RPMI7951 (cell line): ENCODE data around the gene PTPRN2. TPM values are rescaled to one million over a fixed set of nuclear protein-coding genes. Genes with fewer than 3 reads are reported as not detected.
"Not testable (repeated sequence)": the region's sequence is repeated elsewhere in the genome, so short reads cannot be mapped to it uniquely, and the experiment has no call there.

ENCODE experiments used
- DNase-seq: peaks from one replicate; pipeline ENCODE4 v3.0.0-alpha.2; 2012; ENCODE audit warnings: low read depth
- total RNA-seq: library from RNA; depleted of rRNA; stranded (reverse); fragments of >200 nt; shearing (Covaris generic); gene quantifications from 2 replicates; pipeline ENCODE4 v1.2.3, GENCODE V29; 2014

Gene PTPRN2
- total RNA-seq, 1 experiment from 2014 or later: 9.0 TPM

DNA sequence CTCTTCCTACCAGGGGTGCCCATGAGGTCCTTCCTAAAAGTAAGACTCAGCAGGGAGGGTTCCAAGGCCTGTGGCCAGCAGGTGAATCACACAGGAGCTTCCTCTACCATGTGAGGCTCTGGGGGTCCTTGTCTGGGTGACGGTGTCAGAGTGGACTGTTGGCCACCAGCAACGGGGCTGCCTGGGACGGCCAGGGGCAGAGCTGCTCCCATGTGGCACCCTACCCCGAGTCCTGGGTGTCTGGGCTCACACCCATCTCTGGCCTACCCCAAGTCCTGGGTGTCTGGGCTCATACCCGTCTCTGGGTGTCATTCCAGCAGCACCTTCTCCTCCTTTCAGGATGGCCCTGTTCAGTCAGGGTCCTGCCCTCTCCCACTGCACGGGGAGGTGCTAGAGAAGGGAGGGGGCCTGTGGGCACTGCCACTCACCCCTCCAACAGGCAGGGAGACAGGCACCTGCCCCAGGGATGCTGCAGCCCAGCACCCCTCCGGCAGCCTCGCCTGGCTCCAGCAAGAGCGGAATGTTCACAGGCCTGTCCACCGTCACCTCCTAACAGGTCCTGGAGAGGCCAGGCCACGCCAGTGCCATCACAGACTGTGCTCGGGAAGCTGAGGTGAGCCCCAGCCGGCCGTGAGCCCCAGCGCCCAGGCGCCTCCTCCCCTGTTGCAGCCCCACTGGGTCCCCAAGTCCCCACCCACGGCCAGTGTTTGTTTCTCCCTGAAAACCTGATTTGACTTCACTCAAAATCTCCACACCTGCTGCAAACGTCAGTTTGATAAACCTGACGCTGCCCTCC, 143.7 kb downstream of the PTPRN2 start:
- DNase-seq: no peak

DNA sequence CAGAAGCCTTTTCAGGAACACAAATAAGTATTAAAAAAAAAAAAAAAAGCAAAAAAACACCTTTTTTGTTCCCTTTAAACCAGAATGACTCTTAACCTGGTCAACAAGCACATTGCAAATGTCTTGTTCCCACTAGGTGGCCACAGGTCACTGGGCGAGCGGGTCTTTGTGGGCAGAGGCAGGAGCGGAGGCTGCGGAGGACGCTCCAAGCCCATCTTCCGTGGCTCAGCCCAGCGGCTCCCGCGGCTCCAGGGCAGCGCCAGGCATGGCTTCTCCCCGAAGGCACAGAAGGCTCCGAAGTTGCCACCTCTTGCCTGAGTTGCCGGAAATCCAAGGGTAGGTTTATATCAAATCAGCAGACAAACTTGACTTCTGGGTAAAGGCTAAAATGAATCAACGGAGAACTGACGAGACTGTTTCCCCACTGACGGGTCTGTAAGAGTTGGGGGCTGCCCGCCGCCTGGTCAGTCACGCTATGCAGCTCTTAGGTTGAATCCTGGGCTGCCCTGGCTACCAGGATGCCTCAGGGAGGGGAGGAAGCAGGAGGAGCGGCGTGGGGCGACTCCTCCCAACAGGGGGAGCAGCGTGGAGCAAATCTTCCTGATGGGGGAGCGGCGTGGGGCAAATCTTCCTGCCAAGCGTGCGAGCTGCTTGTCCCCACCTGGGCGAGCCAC, 144.5 kb downstream of the PTPRN2 start:
- no peak for DNase-seq

DNA sequence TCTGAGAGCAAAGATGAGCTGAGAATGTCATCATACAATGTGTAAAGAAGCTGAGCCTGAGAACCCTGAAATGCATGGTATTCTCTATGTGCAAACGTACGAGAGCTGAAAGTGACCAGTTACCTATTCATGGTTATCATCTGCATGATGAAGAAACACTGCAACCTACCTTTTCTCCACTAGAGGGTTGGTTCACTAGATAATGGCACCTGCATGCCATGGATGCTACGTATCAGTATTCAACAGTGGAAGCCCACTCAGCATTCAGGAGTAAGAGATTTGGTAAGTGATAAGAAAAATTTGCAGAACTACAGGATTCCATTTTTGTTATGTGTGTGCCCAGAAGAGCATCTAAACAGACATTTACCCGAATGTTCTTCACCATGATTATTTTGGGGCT, 145.4 kb downstream of the PTPRN2 start:
- no peak for DNase-seq

DNA sequence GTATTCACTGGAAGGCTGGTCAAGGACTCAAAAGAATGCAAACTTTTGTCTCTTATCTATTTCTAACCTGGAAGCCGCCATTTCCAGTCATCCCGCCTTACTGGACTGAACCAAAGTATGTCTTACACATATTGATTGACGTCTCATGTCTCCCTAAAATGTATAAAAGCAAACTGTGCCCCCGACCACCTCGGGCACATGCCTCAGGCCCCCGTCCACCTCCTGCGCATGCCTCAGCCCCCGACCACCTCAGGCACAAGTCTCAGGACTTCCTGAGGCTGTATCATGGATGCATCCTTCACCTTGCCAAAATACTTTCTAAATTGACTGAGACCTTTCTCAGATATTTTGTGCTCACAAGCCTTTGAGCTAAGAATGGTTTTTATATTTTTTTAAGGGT, 148.6 kb downstream of the PTPRN2 start:
- DNase-seq: no peak

DNA sequence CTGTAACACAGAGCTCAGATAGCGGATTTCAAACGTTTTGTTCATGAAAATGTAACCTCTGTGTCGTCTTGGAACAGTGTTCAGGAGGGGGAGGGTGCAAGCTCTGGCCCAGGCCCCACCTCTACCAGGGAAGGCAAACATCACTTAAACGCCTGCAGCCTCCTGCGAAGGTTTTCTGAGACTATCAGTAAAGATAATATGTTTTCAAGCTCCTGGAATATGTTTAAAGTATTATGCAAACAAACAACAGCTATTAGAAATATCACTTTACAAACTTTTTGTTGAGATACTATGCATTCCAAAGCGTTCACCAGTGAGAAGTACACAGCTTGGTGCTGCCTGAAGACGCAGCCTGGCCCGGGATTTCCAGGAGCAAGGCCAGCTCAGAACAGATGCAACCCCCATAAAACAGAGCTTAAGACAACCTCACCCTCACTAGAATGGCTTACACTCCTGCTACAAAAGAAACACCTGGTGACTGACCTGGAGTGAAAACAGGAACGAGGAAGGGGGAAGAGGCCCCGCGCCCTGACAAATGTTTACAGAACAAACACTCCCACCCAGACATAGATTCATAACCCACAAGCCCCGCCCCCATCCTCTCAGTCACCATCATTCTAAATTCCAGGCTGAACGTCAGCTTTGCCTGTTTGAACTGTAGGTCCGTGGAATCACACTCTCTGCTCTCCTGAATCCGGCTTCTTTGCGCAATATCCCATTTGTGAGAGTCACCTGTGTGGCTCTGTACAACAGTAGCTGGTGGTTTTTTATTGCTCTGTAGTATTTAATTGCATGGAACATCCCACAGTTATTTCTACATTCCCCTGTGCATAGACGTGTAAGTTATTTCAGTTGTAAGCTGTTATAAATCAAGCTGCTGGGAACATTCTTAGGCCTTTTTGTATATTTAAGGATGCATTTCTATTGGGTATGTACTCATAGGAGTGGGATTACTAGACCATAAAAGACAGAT, 155.0 kb downstream of the PTPRN2 start:
- no peak for DNase-seq

DNA sequence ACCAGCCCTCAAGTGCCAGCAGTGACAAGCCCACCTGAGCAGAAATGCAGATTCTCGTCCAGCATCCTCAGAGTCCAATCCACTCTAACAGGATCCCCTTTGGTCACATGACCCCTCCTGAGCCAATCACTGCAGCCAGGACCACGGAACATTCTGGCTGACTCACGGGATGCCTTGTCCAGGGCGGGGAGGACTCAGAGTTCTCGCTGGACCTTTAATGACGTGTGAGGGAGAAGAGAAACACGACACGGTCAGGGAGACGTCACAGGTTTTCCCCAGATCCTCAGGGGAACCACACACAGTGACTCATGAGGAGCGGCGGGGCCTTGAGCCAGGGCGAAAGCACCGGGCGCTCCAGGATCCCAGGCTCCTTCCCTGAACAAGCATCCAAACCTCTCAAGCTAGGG, 155.7 kb downstream of the PTPRN2 start:
- peak; percentile 85 for DNase-seq

DNA sequence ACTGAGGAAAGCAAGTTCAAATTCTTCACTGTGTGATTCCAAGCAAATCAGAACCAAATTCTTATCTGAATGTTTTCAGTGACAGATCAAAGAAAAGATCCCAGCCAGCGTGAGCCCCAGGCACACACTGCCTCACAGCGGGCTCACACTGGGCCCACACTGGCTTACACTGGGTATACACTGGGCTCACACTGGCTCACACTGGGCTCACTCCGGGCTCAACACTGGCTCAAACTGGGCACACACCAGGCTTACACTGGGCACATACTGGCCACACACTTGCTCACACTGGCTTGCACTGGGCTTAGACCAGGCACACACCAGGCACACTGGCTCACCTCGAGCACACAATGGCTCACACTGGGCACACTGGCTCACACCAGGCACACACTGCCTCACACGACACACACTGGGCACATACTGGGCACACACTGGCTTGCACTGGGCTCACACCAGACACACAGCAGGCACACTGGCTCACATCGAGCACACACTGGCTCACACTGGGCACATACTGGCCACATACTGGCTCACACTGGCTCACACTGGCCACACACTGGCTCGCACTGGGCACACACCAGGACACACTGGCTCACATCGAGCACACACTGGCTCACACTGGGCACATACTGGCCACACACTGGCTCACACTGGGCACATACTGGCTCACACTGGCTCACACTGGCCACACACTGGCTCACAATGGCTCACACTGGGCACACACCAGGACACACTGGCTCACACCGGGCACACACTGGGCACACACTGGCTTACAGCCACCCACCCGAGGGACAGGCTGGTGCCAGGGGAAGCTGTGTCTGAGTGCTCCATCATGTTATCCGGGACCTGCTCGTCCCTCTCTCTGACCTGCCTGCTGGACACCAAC, 156.3 kb downstream of the PTPRN2 start:
- DNase-seq: no peak

DNA sequence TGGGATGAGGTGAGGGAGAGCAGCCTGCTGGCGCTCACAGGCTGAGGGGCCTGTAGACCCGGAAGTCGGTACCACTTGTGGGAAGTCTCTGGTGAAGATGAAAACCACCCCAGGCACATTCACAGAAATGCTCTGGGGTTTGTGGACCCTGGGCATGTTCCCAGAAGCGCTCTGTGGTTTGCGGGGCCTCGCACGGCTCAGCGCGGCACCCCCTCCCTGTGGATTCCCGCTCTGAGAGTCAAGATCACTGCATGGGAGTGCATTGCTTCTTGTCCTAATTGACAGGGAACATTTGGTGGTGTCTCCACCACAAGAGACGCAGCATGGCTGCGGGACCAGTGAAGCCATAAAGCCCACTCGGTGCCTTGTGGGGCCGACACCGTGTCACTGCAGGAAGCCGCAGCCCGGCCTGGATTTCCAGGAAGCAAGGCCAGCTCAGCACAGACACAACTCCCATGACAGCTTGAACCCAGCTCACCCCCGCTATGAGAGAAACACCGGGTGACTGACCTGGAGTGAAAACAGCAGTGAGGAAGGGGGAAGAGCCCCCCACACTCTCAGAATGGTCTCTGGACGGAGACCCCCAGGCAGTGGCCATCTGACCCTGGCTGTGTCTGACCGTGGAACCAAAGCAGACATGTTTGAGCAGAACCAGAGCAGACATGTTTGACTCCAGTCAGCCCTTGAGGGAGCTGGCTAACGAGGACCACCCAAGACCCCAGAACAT, 157.2 kb downstream of the PTPRN2 start:
- DNase-seq: no peak

DNA sequence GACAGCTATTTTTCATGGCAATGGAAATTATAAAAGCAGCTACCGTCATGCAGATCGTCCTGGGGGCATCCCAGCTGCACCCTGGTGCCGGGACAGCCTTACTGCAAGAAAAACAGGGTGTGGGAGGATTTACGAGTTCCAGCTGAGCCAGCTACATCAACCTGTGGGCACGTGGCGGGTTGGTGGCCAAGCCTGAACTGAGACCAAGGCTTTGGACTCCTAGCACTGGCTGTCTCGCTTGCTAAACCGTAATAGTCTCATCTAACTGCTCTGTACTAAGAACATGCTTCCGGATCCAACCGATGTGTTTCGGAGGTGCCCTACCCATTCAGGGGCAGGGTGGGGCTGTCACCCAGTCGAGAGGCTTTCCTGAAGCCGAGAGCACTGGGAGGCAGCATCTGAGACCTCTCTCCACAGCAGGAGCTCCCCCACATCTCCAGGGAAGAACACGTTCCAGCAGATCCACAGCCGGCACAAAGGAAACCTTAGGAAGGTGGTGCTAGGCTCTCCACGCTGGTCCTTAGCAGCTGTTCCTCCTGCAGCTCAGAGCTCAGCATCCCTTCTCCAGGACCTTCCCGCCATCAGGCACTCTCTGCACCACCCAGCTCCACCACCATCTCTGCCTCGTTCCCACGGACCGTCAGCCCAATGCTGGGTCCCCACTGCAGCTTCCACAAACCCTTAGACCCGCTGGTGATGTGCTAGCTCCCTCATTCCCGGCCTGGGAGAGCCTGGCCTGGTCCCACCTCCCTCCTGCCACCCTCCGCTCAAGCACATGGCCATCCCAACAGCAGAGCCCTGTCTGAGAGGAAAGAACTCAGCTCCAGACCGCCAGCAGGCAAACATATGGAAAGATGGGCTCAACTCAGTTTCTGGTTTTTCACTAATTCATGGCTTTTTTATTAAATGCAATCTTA, 158.5 kb downstream of the PTPRN2 start:
- DNase-seq: no peak

DNA sequence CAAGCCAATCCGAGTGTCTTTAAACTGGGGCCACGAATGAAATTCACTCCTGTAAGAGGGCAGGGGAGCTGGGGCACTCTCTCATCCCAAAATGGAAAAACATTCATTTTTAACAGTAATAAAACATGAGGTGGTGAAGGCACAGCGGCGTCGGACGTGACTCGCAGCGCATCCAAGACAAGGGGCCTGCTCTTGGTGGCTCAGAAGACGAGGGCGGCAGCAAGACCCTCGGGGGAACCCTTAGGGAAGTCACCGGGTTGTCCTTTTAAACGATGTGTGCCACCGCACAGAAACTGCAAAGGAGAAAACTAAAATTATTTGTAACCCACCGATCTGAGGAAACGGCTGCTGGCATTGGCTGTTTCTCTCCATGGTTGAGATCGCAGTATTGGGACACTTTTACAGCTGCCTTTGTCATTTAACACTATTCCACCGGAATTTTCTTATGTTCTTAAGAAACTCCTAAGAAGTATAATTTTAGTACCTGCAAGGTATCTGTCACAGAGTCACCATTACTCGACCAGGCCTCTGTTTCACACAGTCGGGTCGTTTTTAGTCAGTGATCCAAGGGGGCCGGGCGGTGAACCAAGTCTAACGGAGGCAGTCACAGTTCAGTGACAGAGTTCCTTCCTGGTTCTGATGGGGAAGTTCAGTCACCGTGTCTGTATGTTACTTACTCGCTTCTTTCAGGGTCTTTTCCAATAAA, 159.3 kb downstream of the PTPRN2 start:
- DNase-seq: no peak

DNA sequence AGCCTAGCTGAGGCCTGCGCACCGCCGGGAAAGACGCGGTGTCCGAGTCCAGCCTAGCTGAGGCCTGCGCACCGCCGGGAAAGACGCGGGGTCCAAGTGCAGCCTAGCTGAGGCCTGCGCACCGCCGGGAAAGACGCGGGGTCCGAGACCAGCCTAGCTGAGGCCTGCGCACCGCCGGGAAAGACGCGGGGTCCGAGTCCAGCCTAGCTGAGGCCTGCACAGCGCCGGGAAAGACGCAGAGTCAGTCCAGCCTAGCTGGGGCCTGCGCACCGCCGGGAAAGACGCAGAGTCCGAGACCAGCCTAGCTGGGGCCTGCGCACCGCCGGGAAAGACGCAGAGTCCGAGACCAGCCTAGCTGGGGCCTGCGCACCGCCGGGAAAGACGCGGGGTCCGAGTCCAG, 161.9 kb downstream of the PTPRN2 start:
- DNase-seq: not testable (repeated sequence)

DNA sequence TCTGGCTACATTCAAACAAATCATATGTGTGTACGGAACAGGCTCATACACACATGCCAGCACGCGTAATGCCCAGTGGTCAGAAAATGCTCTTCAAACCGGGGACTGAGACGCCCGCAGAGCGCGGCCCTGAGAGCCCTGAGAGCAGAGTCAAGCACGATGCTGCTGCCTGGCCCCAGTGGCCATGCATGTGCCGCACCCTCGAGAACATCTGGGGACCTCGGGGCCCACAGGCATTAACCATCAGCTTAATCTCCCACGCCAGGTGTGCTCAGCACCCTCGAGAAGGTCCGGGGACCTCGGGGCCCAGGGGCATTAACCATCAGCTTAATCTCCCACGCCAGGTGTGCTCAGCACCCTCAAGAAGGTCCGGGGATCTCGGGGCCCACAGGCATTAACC, 163.1 kb downstream of the PTPRN2 start:
- no peak for DNase-seq

DNA sequence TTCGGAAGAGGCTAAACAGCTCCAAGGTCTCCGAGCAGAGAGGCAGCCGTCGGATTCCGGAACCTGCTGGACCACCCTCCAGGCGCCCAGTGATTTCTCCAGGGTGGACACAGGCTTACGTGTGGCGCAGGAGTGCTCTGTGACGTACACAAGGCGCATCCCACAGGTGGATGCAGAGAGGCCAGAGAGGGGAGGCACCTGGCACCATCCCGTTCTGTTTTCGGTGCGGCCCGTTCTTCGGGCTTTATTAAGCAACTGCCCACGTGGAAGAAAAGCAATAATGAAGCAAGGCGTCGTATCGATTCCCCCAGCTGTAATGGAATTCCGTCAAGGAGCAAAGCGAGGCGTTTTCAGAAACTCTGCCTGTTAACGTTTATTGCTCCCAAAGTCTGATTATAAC, 163.6 kb downstream of the PTPRN2 start:
- DNase-seq: no peak

DNA sequence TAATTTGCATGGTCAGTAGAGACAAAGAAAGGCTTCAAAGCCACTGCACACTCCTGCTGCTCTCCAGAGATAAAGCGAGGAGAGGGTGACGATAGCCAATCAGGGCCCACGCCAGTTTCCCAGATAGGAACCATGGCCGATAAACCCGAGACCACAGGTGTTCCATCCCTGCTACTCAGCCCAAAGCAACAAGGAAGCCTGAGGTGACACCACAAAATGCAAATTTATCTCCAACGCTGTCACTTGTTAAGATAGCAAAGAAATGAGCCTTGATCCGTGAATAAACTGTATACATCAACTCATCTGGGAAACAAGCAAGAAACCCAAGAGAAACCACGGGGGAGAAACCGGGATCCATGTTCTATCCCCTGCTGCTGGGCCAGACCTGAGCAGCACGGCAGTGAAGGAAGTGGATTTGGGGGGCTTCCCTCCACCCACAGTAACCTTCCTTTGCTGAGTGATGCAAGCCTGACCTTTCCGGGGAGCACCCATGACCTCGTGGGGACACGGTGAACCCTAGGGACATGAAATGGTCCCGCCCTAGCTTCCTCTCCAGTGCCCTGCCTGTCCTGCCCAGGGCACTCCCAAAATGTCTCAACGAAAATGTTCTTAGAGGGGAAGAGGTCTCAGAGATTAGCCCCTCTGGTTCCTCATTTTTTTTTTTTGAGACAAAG, 164.6 kb downstream of the PTPRN2 start:
- DNase-seq: no peak

DNA sequence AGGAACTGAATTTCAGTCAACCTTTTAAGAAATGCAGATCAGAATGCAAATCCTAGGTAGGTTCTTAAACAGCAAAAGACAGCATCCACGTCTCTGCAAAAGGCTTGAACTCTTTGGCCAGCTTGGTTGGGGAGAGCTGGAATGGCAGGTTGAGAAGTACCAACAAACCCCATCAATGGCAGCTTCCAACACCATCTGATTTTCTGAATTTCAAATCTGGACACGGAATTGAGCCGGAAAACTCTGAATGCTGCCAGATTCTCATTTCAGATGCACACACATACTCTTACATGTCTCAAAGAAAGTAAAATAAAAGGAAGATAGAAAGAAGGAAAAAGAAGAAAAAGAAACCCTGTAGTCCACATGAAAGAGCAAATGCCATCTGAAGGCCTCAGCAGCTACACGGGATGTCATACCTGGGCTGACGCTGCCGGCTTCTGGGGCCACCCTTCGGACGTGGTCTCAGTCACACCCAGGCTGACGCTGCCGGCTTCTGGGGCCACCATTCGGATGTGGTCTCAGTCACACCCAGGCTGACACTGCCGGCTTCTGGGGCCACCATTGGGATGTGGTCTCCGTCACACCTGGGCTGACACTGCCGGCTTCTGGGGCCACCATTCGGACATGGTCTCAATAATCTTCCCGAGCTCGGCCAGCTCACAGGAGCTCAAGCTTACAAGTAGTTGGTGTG, 165.3 kb downstream of the PTPRN2 start:
- no peak for DNase-seq

DNA sequence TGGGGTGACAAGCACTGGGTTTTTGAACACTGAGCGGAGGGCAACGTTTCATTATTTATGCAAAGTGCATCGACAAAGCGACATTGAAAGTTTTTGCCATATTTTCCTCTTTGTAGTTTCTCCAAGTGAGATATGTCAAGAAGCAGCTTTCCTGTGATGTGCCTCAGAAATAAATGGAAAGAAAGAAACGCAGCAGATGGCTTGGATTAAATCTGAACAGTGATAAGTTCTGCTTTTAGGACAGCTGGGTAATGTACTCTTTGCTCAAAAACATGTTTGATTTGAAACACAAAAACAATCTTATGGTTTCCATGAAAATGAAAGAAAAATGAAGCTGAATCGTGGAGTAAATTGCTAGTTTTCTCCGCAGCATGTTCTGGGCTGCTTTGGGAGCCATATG, 166.3 kb downstream of the PTPRN2 start:
- DNase-seq: no peak

DNA sequence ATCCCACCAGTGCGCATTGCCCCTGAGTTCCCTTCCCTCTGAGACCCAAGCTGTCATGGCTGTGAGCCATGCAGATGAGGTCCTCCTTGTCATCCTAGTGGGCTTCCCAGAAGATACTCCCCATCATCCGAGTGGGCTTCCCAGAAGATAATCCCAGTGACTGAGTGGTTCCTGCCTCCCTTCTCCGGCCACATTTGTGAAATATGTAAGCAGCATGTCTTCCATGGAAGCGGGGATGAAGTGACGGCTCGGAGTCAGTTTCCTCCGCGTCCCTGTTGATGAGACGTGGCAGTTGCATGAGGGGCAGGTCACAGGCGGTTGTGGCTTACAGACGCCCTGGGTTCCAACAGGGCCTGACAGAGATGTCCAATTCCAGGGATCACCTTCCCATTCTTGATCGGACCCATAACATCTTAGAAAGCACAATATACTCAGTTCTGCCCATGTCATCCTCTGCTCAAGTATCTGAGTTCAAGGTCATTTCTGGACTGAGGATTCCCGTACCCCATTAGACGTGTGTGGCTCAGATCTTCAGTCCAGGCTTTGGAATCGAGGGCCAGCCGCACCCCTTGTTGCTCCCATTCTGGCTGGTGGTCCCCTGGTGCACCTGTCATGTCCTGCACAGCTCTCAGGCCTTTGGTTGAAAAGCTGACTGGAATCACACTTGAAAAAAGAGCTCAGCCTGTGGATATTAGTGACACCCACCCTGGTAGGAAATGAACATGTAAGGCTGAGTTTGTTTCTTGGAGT, 166.9 kb downstream of the PTPRN2 start:
- DNase-seq: no peak
